HepG2 (cell line): Measurements from ENCODE around the gene WDR27. TPM values are rescaled to one million over a fixed set of nuclear protein-coding genes. Genes with fewer than 3 reads are reported as not detected.

ENCODE experiments used
- ATAC-seq: fragments of 200-7000 bp; cut with Tn5 transposase; 3 replicates; pipeline ENCODE4 v1.9.1; 2020; ENCODE audit warnings: mild to moderate bottlenecking, moderate library complexity
- BruUV-seq: library from RNA; stranded (reverse); fragments of 400-500 nt; replicated peaks from 2 replicates; lab custom pipeline; 2021; lab: Mats Ljungman, UMichigan
- CTCF ChIA-PET: fragments of 300-600 bp; formaldehyde crosslinking; extraction: SDS; loops from one replicate; lab custom pipeline; 2021; ENCODE audit warnings: low total read pairs, inconsistent platforms, low intra/inter-chr PET ratio; lab: Yijun Ruan, JAX
- POLR2A ChIA-PET: fragments of 350-600 bp; sonication (Branson Sonifier 250); formaldehyde crosslinking; loops from one replicate; lab custom pipeline; 2020; ENCODE audit warnings: antibody characterized with exemption, inconsistent platforms; lab: Yijun Ruan, JAX
- DNase-seq: peaks from one replicate; pipeline ENCODE4 v3.0.0-alpha.2; 2015; ENCODE audit warnings: low spot score
- FAIRE-seq: peaks from 3 replicates; lab custom pipeline; 2011; peaks lifted over from hg19 to GRCh38; lab: Jason Lieb, UNC
- H2AFZ ChIP-seq: one replicate; pipeline ENCODE4 v1.6.1; 2011; ENCODE audit warnings: low read length, inconsistent platforms
- H3K27ac ChIP-seq: fragments of 300-600 bp; 3 replicates; pipeline ENCODE4 v1.8.0; 2011; ENCODE audit warnings: mixed run types, mild to moderate bottlenecking, mixed read lengths, low read length, inconsistent platforms; ENCODE audit not compliant: insufficient read depth; ENCODE audit errors: extremely low read length
- H3K27me3 ChIP-seq, 2 experiments: fragments of 200-600 bp in 1 of 2; 2 replicates in 1 of 2; 3 replicates in 1 of 2; pipeline versions ENCODE4 v1.6.0 to v1.8.0; 2011; ENCODE audit warnings: low read length in 2 of 2, mild to moderate bottlenecking in 2 of 2, moderate library complexity in 2 of 2, inconsistent platforms in 1 of 2; ENCODE audit not compliant: insufficient read depth in 2 of 2, control insufficient read depth in 1 of 2
- H3K36me3 ChIP-seq, 2 experiments: fragments of 200-600 bp in 1 of 2; replicated peaks in 1 of 2; 2 replicates in 1 of 2; 3 replicates in 1 of 2; pipeline versions ENCODE4 v1.5.1 to v1.8.0; 2011; ENCODE audit warnings: low read length in 2 of 2, inconsistent platforms in 1 of 2; ENCODE audit not compliant: insufficient read depth in 2 of 2, control insufficient read depth in 1 of 2
- H3K4me1 ChIP-seq: 2 replicates; pipeline ENCODE4 v1.5.1; 2012; ENCODE audit warnings: low read length, inconsistent platforms; ENCODE audit not compliant: insufficient read depth
- H3K4me2 ChIP-seq: 2 replicates; pipeline ENCODE4 v1.6.0; 2011; ENCODE audit warnings: low read depth, low read length, inconsistent platforms
- H3K4me3 ChIP-seq, 3 experiments: fragments of 200-600 bp in 1 of 3; sonication (generic), shearing (Covaris generic) in 1 of 3; replicated peaks in 1 of 3; 2 replicates each; pipeline ENCODE4 v1.5.1; 2011 to 2016; ENCODE audit warnings: low read length in 3 of 3, inconsistent platforms in 2 of 3, low read depth in 2 of 3, mild to moderate bottlenecking in 2 of 3, control low read depth in 1 of 3, mixed read lengths in 1 of 3; ENCODE audit not compliant: insufficient read depth in 1 of 3
- H3K79me2 ChIP-seq: one replicate; pipeline ENCODE4 v1.6.1; 2011; ENCODE audit warnings: low read length, inconsistent platforms; ENCODE audit not compliant: insufficient read depth
- H3K9ac ChIP-seq: 2 replicates; pipeline ENCODE4 v1.6.0; 2011; ENCODE audit warnings: mild to moderate bottlenecking, low read depth, low read length, inconsistent platforms; ENCODE audit not compliant: insufficient read depth
- H3K9me3 ChIP-seq: 2 replicates; pipeline ENCODE4 v1.5.1; 2012; ENCODE audit warnings: mild to moderate bottlenecking, low read length
- H4K20me1 ChIP-seq: 2 replicates; pipeline ENCODE4 v1.6.0; 2011; ENCODE audit warnings: inconsistent platforms, mild to moderate bottlenecking, low read length, moderate library complexity; ENCODE audit not compliant: insufficient read depth
- BCL6 ChIP-seq: IDR thresholded peaks from 2 replicates; pipeline ENCODE4 v1.6.1; 2016; ENCODE audit warnings: missing genetic modification reagents, missing compliant biosample characterization
- GATA4 ChIP-seq: sonication (generic); IDR thresholded peaks from 2 replicates; pipeline ENCODE4 v1.6.1; 2016; ENCODE audit warnings: antibody characterized with exemption, low read depth, borderline replicate concordance
- NFKB2 ChIP-seq: sonication (generic); formaldehyde crosslinking; IDR thresholded peaks from 2 replicates; pipeline ENCODE4 v1.4.0; 2020; ENCODE audit warnings: missing genetic modification reagents, borderline replicate concordance
- PHF20 ChIP-seq: sonication (generic); formaldehyde crosslinking; IDR thresholded peaks from 2 replicates; pipeline ENCODE4 v1.5.0; 2020; ENCODE audit warnings: mild to moderate bottlenecking, missing genetic modification reagents
- RXRA ChIP-seq: sonication (generic); formaldehyde crosslinking; IDR thresholded peaks from 2 replicates; pipeline ENCODE4 v1.5.1; 2020; ENCODE audit warnings: missing genetic modification reagents
- SP2 ChIP-seq: sonication (generic); formaldehyde crosslinking; IDR thresholded peaks from 2 replicates; pipeline ENCODE4 v1.5.1; 2020; ENCODE audit warnings: mild to moderate bottlenecking, missing genetic modification reagents
- TGIF2 ChIP-seq: IDR thresholded peaks from 2 replicates; pipeline ENCODE4 v1.6.1; 2016; ENCODE audit warnings: control low read depth, missing compliant biosample characterization
- ZC3H4 ChIP-seq: sonication (generic); formaldehyde crosslinking; IDR thresholded peaks from 2 replicates; pipeline ENCODE4 v1.4.0; 2020; ENCODE audit warnings: missing genetic modification reagents, borderline replicate concordance
- ZFP41 ChIP-seq: sonication (generic); formaldehyde crosslinking; IDR thresholded peaks from 2 replicates; pipeline ENCODE4 v1.4.0; 2020; ENCODE audit warnings: mild to moderate bottlenecking, missing genetic modification reagents, borderline replicate concordance
- ZNF607 ChIP-seq: sonication (generic); formaldehyde crosslinking; IDR thresholded peaks from 2 replicates; pipeline ENCODE4 v1.5.1; 2020; ENCODE audit warnings: missing genetic modification reagents, mild to moderate bottlenecking, borderline replicate concordance
- ZNF780A ChIP-seq: sonication (generic); formaldehyde crosslinking; IDR thresholded peaks from 2 replicates; pipeline ENCODE4 v1.8.0; 2022; ENCODE audit warnings: mild to moderate bottlenecking, missing genetic modification reagents, moderate library complexity
- WGBS: methylation state at CpG from one replicate; pipeline ENCODE4 v1.1.6; 2017; ENCODE audit warnings: low lambda C conversion rate; 5-methylcytosine and 5-hydroxymethylcytosine counted together
- in situ Hi-C: cut with HindIII; loops from 2 replicates; pipeline ENCODE4 v1.10.0; 2017; ENCODE audit warnings: low pct_unique_long_range_greater_than_20kb; ENCODE audit not compliant: extremely low pct_ligation_motif_present
- intact Hi-C: fragments of 100-400 bp; cut with micrococcal nuclease; formaldehyde crosslinking; loops from one replicate; pipeline ENCODE4 v1.10.0; 2022; ENCODE audit not compliant: unreplicated experiment
- polyA plus RNA-seq, 8 experiments: library from polyadenylated mRNA; depleted of rRNA in 3 of 8; stranded (reverse) in 7 of 8; unstranded in 1 of 8; fragments of >200 nt; fragmentation: Illumina TruSeq in 4 of 8; extraction: Trizol in 4 of 8; gene quantifications; 2 replicates each; pipeline versions ENCODE4 v1.2.1 to v1.2.3, GENCODE V29; 2011 to 2016; ENCODE audit warnings: low read depth in 4 of 8, missing spikeins in 1 of 8, mixed read lengths in 1 of 8; ENCODE audit not compliant: insufficient read depth in 1 of 8
- total RNA-seq, 5 experiments: library from RNA; depleted of rRNA; stranded (reverse); fragments of >200 nt; fragmentation: Illumina TruSeq; extraction: Trizol; gene quantifications; 2 replicates each; pipeline ENCODE4 v1.2.3, GENCODE V29; 2016; ENCODE audit warnings: low read depth in 1 of 5
- TF ChIP-seq, protein P1 (sequence below): sonication (generic); formaldehyde crosslinking; IDR thresholded peaks from 2 replicates; pipeline ENCODE4 v1.5.1; 2020; ENCODE audit warnings: mild to moderate bottlenecking, missing genetic modification reagents
- TF ChIP-seq, protein P2 (sequence below): sonication (generic); formaldehyde crosslinking; IDR thresholded peaks from 2 replicates; pipeline ENCODE4 v1.8.1; 2023; ENCODE audit warnings: mild to moderate bottlenecking, inconsistent platforms, moderate library complexity, missing genetic modification reagents, borderline replicate concordance

WDR27 gene
- total and polyA plus RNA-seq, 2 of the 13 experiments (the other 11 are each of a cell fraction or from before 2014, with no cell fraction given): 34.1 to 80.3 TPM

DNA sequence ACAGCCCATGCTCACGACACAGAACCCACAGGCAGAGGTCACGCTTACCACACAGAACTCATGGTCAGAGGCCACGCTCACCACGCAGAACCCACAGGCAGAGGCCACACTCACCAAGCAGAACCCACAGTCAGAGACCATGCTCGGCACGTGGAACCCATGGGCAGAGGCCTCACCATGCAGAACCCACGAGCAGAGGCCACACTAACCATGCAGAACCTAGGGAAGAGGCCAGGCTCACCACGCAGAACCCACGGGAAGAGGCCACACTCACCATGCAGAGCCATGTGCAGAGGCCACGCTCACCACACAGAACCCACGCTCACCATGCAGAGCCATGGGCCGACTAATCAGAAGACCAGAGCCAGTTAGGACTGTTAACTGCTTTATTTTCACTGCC, 245.0 kb downstream of the WDR27 start:
- H3K36me3 ChIP-seq: no peaks in the 10 kb centered on the region
- H3K27me3 ChIP-seq: no peaks in the 10 kb centered on the region
- no TSS peak for BruUV-seq
- no peak overlapping the region for H3K9ac ChIP-seq
- H2AFZ ChIP-seq: no peak overlapping the region
- no peaks in the 10 kb centered on the region for H3K9me3 ChIP-seq
- 91% methylated on average over 12 of the region's 12 CpGs for WGBS
- H3K4me3 ChIP-seq: no peak overlapping the region
- in situ Hi-C loops (no loop called here), intact Hi-C loops (no loop called here)
- POLR2A ChIA-PET: no interaction called here
- DNase-seq (no peak), FAIRE-seq (no peak), ATAC-seq (no peak)
- H4K20me1 ChIP-seq: no peaks in the 10 kb centered on the region
- no peak overlapping the region for H3K27ac ChIP-seq
- H3K4me1 ChIP-seq: peaks cover 8% of the 10 kb centered on the region
- no peak for TF ChIP-seq ZC3H4 (CRISPR knock-in tag)
- no peak for TF ChIP-seq SP2 (CRISPR knock-in tag)
- no peak for TF ChIP-seq GATA4
- TF ChIP-seq, protein P1, sequence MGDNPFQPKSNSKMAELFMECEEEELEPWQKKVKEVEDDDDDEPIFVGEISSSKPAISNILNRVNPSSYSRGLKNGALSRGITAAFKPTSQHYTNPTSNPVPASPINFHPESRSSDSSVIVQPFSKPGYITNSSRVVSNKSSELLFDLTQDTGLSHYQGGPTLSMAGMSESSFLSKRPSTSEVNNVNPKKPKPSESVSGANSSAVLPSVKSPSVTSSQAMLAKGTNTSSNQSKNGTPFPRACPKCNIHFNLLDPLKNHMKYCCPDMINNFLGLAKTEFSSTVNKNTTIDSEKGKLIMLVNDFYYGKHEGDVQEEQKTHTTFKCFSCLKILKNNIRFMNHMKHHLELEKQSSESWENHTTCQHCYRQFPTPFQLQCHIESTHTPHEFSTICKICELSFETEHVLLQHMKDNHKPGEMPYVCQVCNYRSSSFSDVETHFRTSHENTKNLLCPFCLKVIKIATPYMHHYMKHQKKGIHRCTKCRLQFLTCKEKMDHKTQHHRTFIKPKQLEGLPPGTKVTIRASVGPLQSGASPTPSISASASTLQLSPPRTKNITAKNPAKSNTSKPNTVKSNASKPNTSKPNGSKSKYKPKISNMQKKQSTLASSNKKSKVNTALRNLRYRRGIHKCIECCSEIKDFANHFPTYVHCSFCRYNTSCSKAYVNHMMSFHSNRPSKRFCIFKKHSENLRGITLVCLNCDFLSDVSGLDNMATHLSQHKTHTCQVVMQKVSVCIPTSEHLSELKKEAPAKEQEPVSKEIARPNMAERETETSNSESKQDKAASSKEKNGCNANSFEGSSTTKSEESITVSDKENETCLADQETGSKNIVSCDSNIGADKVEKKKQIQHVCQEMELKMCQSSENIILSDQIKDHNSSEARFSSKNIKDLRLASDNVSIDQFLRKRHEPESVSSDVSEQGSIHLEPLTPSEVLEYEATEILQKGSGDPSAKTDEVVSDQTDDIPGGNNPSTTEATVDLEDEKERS (CRISPR knock-in tag): no peak
- TF ChIP-seq ZFP41 (CRISPR knock-in tag): no peak
- TF ChIP-seq ZNF607 (CRISPR knock-in tag): no peak
- no peak for TF ChIP-seq RXRA (CRISPR knock-in tag)
- TF ChIP-seq, protein P2, sequence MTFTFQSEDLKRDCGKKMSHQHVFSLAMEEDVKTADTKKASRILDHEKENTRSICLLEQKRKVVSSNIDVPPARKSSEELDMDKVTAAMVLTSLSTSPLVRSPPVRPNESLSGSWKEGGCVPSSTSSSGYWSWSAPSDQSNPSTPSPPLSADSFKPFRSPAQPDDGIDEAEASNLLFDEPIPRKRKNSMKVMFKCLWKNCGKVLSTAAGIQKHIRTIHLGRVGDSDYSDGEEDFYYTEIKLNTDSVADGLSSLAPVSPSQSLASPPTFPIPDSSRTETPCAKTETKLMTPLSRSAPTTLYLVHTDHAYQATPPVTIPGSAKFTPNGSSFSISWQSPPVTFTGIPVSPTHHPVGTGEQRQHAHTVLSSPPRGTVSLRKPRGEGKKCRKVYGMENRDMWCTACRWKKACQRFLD (CRISPR knock-in tag): no peak
- TF ChIP-seq TGIF2 (CRISPR knock-in tag): no peak
- TF ChIP-seq PHF20 (CRISPR knock-in tag): no peak
- TF ChIP-seq NFKB2: no peak
- no peak for TF ChIP-seq ZNF780A (CRISPR knock-in tag)
- no peak for TF ChIP-seq BCL6
- CTCF ChIA-PET: no interaction called here
- H3K4me2 ChIP-seq: no peak overlapping the region
- no peaks in the 10 kb centered on the region for H3K79me2 ChIP-seq
